Activated CD4-positive, CD25-positive, alpha-beta regulatory T cell treated with anti-CD3 and anti-CD28 coated beads, Interleukin-2, amount 50 U/mL, for 16 hours (primary cell): ENCODE measurements around the gene METRN.

Experiments used
- DNase-seq: peaks from one replicate; pipeline ENCODE4 v3.0.0-alpha.2; 2020; ENCODE audit warnings: low read depth, low spot score

The METRN gene

GRCh38 chr16:677316-678190 is 37.4 kb upstream of the METRN start:
- DNase-seq = no peak

GRCh38 chr16:678209-678857 is 36.6 kb upstream of the METRN start:
- no peak for DNase-seq

DNA sequence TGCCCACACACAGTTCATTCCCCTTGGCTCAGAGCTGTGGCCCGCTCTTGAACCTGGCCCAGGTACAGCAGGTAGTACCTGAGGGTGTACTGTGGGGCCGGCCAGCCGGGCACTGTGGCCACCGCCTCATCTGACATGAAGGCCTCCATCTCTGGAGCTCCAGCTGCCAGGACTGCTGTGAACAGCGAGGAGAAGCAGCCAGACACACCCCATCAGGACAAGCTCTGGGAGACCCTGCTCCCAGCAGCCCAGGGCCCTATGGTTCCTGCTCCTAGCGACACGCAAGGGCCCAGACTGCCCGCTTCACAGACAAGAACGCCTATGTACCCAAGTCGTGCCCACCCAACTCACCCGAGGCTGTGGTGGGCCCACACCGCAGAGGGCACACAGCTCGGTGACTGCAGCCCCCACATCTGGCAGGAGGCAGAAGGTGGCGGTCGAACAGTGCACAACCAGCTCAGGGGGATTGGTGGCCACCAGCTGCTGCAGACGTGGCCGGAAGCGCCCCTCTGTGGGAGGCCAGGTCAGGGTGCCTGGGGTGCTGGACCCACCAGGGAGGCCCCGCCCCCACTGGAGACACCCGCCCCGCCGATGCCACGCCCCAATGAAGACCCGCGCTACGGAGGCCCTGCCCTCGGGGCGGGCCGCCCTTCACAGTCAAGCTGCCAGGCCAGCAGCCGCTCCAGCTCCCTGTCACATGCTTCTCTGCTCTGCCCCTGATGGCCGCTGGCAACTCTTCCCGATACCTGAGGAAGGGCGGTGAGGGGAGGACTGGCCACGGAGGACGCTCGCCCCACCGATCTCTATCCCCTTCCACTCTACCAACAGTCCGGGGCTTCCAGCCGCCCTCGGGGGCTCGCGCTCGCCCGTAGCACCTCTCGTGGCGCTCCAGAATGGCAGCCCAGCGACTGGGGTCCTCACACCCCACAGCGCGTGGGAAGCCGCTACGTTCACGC is 35.8 kb upstream of the METRN start:
- DNase-seq = no peak

GRCh38 chr16:679814-680624 is 34.9 kb upstream of the METRN start, which contains the start of gene STUB1:
TSS of gene STUB1 (plus strand) at chr16:680410. CDS start at chr16:680526, 116 bp downstream.
- DNase-seq = peak; percentile 71

GRCh38 chr16:680625-680945 is 34.3 kb upstream of the METRN start:
- DNase-seq = no peak

GRCh38 chr16:680967-681745 is 33.8 kb upstream of the METRN start:
- DNase-seq = no peak

DNA sequence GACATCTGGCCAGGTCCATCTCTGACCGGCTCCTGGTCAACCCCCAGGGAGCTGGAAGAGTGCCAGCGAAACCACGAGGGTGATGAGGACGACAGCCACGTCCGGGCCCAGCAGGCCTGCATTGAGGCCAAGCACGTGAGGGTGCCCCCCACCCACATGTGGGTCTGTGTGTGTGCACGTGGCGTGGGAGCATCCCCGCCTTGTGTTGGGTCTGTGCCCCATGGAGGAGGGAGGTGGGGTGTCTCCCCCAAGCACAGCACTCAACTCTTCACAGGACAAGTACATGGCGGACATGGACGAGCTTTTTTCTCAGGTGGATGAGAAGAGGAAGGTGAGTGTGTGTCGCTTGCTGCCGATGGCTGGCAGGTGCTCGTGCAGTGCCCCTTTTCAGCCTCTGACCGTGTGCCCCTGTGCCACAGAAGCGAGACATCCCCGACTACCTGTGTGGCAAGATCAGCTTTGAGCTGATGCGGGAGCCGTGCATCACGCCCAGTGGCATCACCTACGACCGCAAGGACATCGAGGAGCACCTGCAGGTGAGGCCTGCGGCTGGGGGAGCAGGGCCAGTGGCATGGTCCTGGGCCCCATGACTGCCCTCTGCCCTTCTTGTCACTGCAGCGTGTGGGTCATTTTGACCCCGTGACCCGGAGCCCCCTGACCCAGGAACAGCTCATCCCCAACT is 33.0 kb upstream of the METRN start:
- no peak for DNase-seq

DNA sequence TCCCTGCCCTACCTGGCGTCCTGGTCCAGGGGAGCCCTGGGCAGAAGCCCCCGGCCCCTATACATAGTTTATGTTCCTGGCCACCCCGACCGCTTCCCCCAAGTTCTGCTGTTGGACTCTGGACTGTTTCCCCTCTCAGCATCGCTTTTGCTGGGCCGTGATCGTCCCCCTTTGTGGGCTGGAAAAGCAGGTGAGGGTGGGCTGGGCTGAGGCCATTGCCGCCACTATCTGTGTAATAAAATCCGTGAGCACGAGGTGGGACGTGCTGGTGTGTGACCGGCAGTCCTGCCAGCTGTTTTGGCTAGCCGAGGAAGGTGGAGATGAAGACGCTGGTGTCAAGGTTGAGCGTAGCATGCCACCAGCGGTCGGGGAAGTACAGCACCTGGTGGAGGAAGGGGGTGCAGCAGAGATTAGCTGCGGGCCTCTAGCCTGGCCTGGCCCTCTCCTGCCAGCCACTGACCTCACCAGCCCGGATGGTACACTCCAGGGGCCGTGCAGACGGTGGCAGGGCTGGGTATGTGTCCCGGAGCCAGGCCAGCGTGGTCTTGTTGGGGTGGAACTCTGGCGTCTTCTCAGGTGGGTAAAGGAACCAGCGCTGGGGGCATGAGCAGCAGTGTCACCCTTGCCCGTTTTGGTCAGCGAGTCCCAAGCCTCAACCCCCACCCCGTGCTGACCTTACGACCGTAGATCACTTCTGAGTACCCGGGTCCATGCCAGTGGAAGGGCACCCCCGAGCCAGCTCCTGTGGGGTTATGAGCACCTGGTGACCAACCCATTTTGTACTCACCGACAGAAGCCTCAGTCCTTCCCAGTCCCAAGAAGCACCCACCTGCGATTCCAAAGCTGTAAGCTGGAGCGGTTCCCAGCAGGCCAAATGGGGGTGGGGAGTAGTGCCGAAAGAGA is 32.2 kb upstream of the METRN start:
- no peak for DNase-seq

DNA sequence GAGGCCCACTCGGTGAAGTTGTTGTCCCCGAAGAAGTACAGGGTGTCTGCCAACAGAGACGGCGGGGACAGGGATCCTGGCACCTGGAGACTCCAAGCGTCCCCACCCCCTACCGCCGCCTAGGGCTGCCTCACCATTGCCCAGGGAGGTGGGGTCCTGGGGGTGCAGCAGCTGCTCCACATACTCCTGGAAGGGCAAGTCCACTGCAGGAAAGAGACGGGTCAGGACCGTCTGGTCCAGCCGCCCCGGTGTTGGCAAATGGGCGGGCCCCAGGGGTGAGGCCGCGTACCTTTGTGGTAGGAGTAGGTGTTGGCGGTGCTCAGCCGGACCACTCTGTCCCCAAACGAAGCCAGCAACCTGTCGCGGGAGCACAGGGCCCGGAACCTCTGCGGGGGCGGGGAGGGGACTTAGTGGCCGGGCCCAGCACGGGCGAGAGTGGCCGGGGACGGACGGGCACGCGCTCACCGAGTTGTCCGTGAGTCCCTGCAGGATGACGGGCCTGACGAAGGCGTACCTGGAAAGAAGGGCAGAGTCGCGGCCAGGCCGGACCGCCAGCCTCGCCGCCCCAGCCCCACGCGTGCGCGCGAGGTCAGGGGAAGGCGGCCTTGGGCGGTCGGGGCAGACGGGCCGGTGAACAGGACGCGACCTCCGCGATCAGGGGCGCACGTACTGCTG is 31.4 kb upstream of the METRN start:
- no peak for DNase-seq

DNA sequence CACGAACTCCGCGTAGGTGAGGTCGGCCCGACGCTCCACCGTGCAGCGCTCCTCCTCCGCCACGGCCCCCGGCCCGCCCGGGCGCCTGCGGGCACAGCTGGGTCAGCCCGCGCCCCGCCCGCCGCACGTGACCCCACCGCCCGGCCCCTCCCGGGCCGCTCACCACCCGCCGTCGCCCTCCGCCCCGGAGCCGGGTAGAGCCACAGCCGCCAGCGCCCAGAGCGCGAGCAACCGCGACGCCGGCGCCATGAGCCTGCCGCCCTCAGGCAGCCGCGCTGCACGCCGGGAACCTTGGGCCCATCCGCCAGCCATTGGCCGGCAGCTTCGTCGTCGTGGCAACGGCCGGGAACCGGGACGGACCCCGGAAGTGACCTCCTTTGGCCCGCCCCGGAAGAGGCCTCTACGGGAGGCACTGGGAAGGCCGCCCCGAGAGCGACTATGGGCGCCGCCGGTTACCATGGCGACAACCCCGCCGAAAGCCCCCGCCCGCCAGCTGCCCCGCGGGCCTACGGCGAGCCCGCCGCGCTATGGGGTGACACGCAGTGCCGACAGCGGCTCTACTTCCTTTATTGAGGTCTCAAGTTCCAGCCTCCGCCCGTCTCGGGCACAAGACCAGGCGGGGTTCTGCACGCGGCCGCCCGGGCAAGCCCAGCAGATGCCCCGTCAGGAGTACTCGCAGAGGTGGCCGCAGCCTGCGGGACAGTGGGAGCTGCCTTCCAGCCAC is 30.7 kb upstream of the METRN start, which contains the start of gene JMJD8:
Gene JMJD8 (minus strand): TSS at position 264 of the 724 bp plus-strand sequence. CDS start 15 bp downstream, at position 249.
- peak; percentile 93 for DNase-seq

- no peak for DNase-seq
Measured at GRCh38 chr16:684961-685696, 29.8 kb upstream of the METRN start.

GRCh38 chr16:685967-686366 is 29.0 kb upstream of the METRN start:
- no peak for DNase-seq

GRCh38 chr16:686459-687260 is 28.3 kb upstream of the METRN start:
- DNase-seq = no peak

DNA sequence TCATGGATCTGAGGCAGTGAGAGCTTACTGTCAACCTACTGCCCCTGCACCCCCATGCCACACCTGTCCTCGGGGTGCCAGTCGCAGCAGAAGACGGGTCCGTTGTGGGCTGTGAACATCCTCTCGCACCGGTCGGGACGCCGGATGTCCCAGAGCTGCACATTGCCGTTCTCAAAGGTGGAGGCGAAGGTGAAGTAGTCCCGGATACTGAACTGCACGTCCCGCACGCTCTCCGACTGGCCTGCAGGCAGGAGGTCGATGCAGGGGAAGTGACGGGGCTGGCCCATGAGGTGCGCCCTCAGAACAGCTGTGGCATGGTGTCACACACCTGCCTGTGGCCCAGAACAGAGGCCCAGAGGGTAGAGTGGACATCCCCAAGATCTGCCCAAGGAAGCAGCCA is 27.4 kb upstream of the METRN start:
- DNase-seq = no peak

GRCh38 chr16:689175-689897 is 25.6 kb upstream of the METRN start:
- DNase-seq = no peak
